ENCODE measurements around the gene HAPSTR1.

HAPSTR1 gene

DNA sequence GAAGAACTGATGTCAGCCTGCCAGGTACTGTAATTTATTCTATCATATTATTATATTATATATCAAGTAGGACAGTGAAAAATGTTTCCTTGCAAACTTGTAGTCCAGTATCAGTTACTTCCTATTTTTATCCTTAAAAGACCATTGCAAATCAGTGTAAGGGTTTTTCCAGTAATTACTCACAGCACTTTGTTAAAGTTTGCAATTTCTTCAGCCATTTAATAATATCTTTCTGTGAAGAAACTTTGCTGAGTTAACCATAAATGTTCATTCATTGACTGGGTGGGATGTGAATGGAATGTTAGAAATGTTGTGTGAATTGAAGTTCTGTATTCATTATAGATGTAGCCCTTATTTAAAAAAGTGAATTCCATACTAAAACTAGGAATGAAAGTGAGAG is 26.7 kb downstream of the HAPSTR1 start (continued):
- TF ChIP-seq REPIN1 (tag by site-specific recombination; IDR thresholded peaks at IDR 0.05; ENCODE audit: low read depth) (no peak), ZNF610 (tag by site-specific recombination; IDR thresholded peaks at IDR 0.05; ENCODE audit: borderline replicate concordance) (no peak), ZNF302 (tag by site-specific recombination; IDR thresholded peaks at IDR 0.05; ENCODE audit: low read depth) (no peak), ZNF658 (tag by site-specific recombination; IDR thresholded peaks at IDR 0.05) (no peak)

GRCh38 chr16:9119795-9120194 is 28.4 kb downstream of the HAPSTR1 start:
- H3K9me3 ChIP-seq (ENCODE audit: control insufficient read depth, insufficient read depth, low read depth, low read length) = no peaks in the 10 kb centered on the region
- ChIA-PET CTCF (interaction anchor here (0.6 to 3.0 kb wide), 2 partner anchors 19 to 40 kb away, joined by 4 to 10 read pairs; no protein-coding TSS in a partner anchor), POLR2A (interaction anchor here (1.2 kb wide), 1 partner anchor 29 kb away, joined by 3 read pairs; the partner anchor contains the start of gene HAPSTR1)
- H3K36me3 ChIP-seq (ENCODE audit: control insufficient read depth in 2 of 2, insufficient read depth in 1 of 2, low read length in 2 of 2) = peaks cover 5 to 88% of the 10 kb centered on the region in 2 experiments; a peak in 2 of 3 replicates
- no peak overlapping the region for H3K4me3 ChIP-seq (ENCODE audit: low read depth, low read length)
- H3K27ac ChIP-seq (ENCODE audit: extremely low read depth, low read depth, low read length) = no peak overlapping the region
- TF ChIP-seq BCL11B (tag by site-specific recombination; IDR thresholded peaks at IDR 0.05; ENCODE audit: low read depth) = no peak
- no peak for TF ChIP-seq ZNF837 (tag by site-specific recombination; IDR thresholded peaks at IDR 0.05)
- no peak for TF ChIP-seq PATZ1 (tag by site-specific recombination; IDR thresholded peaks at IDR 0.05)
- H3K4me1 ChIP-seq (ENCODE audit: control insufficient read depth, insufficient read depth, low read length) = no peaks in the 10 kb centered on the region

- CTCF ChIA-PET = interaction anchor here (0.8 kb wide), 1 partner anchor 15 kb away, joined by 3 read pairs; no protein-coding TSS in a partner anchor
- Histone ChIP-seq H3K36me3 (ENCODE audit: control insufficient read depth in 2 of 2, insufficient read depth in 1 of 2, low read length in 2 of 2) (peaks cover 0 to 72% of the 10 kb centered on the region in 2 experiments; a peak in 1 of 3 replicates), H3K4me3 (ENCODE audit: low read depth, low read length) (no peak overlapping the region), H3K27ac (ENCODE audit: extremely low read depth, low read depth, low read length) (no peak overlapping the region), H3K4me1 (ENCODE audit: control insufficient read depth, insufficient read depth, low read length) (no peaks in the 10 kb centered on the region), H3K9me3 (ENCODE audit: control insufficient read depth, insufficient read depth, low read depth, low read length) (no peaks in the 10 kb centered on the region)
- POLR2A ChIA-PET = interaction anchor here (1.3 kb wide), 1 partner anchor 31 kb away, joined by 8 read pairs; the partner anchor contains the start of gene HAPSTR1
- TF ChIP-seq ZNF140 (tag by site-specific recombination; IDR thresholded peaks at IDR 0.05) (no peak), GLIS2 (tag by site-specific recombination; IDR thresholded peaks at IDR 0.05) (no peak), ZNF169 (tag by site-specific recombination; IDR thresholded peaks at IDR 0.05) (no peak), ZNF114 (tag by site-specific recombination; IDR thresholded peaks at IDR 0.05) (no peak), HOXA7 (CRISPR knock-in tag; IDR thresholded peaks at IDR 0.05; ENCODE audit: borderline replicate concordance) (no peak), ZNF777 (tag by site-specific recombination; IDR thresholded peaks at IDR 0.05; ENCODE audit: borderline replicate concordance) (no peak), ZNF664 (tag by site-specific recombination; IDR thresholded peaks at IDR 0.05) (no peak), ZBTB17 (tag by site-specific recombination; IDR thresholded peaks at IDR 0.05) (no peak)
- TF ChIP-seq, protein P1, sequence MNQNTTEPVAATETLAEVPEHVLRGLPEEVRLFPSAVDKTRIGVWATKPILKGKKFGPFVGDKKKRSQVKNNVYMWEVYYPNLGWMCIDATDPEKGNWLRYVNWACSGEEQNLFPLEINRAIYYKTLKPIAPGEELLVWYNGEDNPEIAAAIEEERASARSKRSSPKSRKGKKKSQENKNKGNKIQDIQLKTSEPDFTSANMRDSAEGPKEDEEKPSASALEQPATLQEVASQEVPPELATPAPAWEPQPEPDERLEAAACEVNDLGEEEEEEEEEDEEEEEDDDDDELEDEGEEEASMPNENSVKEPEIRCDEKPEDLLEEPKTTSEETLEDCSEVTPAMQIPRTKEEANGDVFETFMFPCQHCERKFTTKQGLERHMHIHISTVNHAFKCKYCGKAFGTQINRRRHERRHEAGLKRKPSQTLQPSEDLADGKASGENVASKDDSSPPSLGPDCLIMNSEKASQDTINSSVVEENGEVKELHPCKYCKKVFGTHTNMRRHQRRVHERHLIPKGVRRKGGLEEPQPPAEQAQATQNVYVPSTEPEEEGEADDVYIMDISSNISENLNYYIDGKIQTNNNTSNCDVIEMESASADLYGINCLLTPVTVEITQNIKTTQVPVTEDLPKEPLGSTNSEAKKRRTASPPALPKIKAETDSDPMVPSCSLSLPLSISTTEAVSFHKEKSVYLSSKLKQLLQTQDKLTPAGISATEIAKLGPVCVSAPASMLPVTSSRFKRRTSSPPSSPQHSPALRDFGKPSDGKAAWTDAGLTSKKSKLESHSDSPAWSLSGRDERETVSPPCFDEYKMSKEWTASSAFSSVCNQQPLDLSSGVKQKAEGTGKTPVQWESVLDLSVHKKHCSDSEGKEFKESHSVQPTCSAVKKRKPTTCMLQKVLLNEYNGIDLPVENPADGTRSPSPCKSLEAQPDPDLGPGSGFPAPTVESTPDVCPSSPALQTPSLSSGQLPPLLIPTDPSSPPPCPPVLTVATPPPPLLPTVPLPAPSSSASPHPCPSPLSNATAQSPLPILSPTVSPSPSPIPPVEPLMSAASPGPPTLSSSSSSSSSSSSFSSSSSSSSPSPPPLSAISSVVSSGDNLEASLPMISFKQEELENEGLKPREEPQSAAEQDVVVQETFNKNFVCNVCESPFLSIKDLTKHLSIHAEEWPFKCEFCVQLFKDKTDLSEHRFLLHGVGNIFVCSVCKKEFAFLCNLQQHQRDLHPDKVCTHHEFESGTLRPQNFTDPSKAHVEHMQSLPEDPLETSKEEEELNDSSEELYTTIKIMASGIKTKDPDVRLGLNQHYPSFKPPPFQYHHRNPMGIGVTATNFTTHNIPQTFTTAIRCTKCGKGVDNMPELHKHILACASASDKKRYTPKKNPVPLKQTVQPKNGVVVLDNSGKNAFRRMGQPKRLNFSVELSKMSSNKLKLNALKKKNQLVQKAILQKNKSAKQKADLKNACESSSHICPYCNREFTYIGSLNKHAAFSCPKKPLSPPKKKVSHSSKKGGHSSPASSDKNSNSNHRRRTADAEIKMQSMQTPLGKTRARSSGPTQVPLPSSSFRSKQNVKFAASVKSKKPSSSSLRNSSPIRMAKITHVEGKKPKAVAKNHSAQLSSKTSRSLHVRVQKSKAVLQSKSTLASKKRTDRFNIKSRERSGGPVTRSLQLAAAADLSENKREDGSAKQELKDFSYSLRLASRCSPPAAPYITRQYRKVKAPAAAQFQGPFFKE (tag by site-specific recombination; IDR thresholded peaks at IDR 0.05; ENCODE audit: borderline replicate concordance) = no peak
- TF ChIP-seq, protein P2, sequence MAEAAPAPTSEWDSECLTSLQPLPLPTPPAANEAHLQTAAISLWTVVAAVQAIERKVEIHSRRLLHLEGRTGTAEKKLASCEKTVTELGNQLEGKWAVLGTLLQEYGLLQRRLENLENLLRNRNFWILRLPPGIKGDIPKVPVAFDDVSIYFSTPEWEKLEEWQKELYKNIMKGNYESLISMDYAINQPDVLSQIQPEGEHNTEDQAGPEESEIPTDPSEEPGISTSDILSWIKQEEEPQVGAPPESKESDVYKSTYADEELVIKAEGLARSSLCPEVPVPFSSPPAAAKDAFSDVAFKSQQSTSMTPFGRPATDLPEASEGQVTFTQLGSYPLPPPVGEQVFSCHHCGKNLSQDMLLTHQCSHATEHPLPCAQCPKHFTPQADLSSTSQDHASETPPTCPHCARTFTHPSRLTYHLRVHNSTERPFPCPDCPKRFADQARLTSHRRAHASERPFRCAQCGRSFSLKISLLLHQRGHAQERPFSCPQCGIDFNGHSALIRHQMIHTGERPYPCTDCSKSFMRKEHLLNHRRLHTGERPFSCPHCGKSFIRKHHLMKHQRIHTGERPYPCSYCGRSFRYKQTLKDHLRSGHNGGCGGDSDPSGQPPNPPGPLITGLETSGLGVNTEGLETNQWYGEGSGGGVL (tag by site-specific recombination; IDR thresholded peaks at IDR 0.05) = no peak
- TF ChIP-seq, protein P3, sequence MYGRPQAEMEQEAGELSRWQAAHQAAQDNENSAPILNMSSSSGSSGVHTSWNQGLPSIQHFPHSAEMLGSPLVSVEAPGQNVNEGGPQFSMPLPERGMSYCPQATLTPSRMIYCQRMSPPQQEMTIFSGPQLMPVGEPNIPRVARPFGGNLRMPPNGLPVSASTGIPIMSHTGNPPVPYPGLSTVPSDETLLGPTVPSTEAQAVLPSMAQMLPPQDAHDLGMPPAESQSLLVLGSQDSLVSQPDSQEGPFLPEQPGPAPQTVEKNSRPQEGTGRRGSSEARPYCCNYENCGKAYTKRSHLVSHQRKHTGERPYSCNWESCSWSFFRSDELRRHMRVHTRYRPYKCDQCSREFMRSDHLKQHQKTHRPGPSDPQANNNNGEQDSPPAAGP (tag by site-specific recombination; IDR thresholded peaks at IDR 0.05) = no peak
Measured at GRCh38 chr16:9122342-9122741, 30.9 kb downstream of the HAPSTR1 start.

Measured in HEK293 (cell line).